A673 (cell line): Measurements from ENCODE around the gene NR1H4. TPM values are rescaled to one million over a fixed set of nuclear protein-coding genes. Genes with fewer than 3 reads are reported as not detected.

Experiments
- BruUV-seq: library from RNA; stranded (reverse); fragments of 400-500 nt; replicated peaks from 2 replicates; lab custom pipeline; 2021; lab: Mats Ljungman, UMichigan
- CTCF ChIA-PET: fragments of 300-600 bp; sonication (Branson Sonifier 250); formaldehyde crosslinking; loops from one replicate; lab custom pipeline; 2022; ENCODE audit warnings: antibody characterized with exemption; lab: Charles Lee
- POLR2A ChIA-PET: fragments of 300-600 bp; sonication (Branson Sonifier 250); formaldehyde crosslinking; loops from one replicate; lab custom pipeline; 2022; ENCODE audit warnings: antibody characterized with exemption; ENCODE audit not compliant: low non-redundant PET; lab: Charles Lee
- DNase-seq: peaks from one replicate; pipeline ENCODE4 v3.0.0-alpha.2; 2015; ENCODE audit warnings: low spot score
- H3K27ac ChIP-seq: fragments of 200-600 bp; sonication (generic); 2 replicates; pipeline ENCODE4 v1.5.1; 2016; ENCODE audit warnings: mixed run types, low read depth, mild to moderate bottlenecking, mixed read lengths, antibody characterized with exemption, low read length; ENCODE audit not compliant: poor library complexity, severe bottlenecking
- H3K27me3 ChIP-seq: fragments of 200-600 bp; sonication (generic); replicated peaks from 2 replicates; pipeline ENCODE4 v1.6.1; 2017; ENCODE audit warnings: mixed run types, low read depth, mild to moderate bottlenecking, mixed read lengths, antibody characterized with exemption, low read length; ENCODE audit not compliant: insufficient read depth, poor library complexity
- H3K36me3 ChIP-seq: fragments of 200-600 bp; sonication (generic); 2 replicates; pipeline ENCODE4 v1.6.1; 2016; ENCODE audit warnings: mixed run types, mild to moderate bottlenecking, mixed read lengths, antibody characterized with exemption, low read length; ENCODE audit not compliant: insufficient read depth, poor library complexity, severe bottlenecking
- H3K4me1 ChIP-seq: fragments of 200-600 bp; sonication (generic); 2 replicates; pipeline ENCODE4 v1.6.1; 2017; ENCODE audit warnings: mixed run types, mild to moderate bottlenecking, mixed read lengths, antibody characterized with exemption, low read length; ENCODE audit not compliant: insufficient read depth, poor library complexity, severe bottlenecking
- H3K4me3 ChIP-seq: fragments of 200-600 bp; sonication (generic); 2 replicates; pipeline ENCODE4 v1.5.1; 2016; ENCODE audit warnings: low read depth, mixed run types, mild to moderate bottlenecking, mixed read lengths, low read length; ENCODE audit not compliant: poor library complexity, severe bottlenecking
- H3K9me3 ChIP-seq: fragments of 200-600 bp; sonication (generic); 2 replicates; pipeline ENCODE4 v1.6.1; 2016; ENCODE audit warnings: mixed run types, low read depth, mild to moderate bottlenecking, mixed read lengths, antibody characterized with exemption, low read length; ENCODE audit not compliant: poor library complexity, severe bottlenecking
- EZH2 ChIP-seq: fragments of 200-600 bp; sonication (generic); IDR thresholded peaks from 2 replicates; pipeline ENCODE4 v1.6.1; 2017; ENCODE audit warnings: borderline replicate concordance, low read depth, mild to moderate bottlenecking, mixed read lengths, antibody characterized with exemption, low read length; ENCODE audit not compliant: poor library complexity, severe bottlenecking
- intact Hi-C: fragments of 100-400 bp; cut with micrococcal nuclease; formaldehyde crosslinking; loops from one replicate; pipeline ENCODE4 v1.10.0; 2022; ENCODE audit not compliant: unreplicated experiment
- total RNA-seq: library from RNA; stranded (reverse); gene quantifications from 2 replicates; pipeline ENCODE4 v1.2.3, GENCODE V29; 2021
- TF ChIP-seq, protein P1 (sequence below): fragments of 300-800, 200-600 bp; sonication (generic); conservative IDR thresholded peaks from 2 replicates; pipeline ENCODE4 v1.5.1; 2017; ENCODE audit warnings: low read depth, mild to moderate bottlenecking, antibody characterized with exemption, low read length, moderate library complexity, mixed read lengths

Gene NR1H4
- total RNA-seq, 1 experiment from 2014 or later = not detected

DNA sequence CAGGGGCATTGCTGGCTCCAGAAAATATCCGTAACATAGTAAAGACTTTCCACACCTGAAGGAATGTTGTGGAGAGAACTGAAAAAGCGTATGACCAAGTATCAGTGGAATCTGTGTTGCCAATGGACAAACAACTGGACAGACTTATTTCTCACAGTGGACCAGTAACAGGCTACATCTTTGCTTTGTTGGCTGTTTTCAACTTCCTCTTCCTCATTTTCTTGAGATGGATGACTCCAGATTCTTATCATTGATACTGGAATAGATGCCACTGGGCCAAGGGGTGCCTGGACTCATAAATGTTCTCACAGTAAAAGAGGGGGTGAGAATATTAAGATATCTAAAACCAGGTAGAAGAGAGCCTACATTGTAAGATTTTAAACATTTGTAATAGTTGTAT is 106.2 kb downstream of the NR1H4 start:
- no peak for DNase-seq
- ChIA-PET POLR2A (no interaction called here), CTCF (no interaction called here)
- Histone ChIP-seq H3K27ac (no peak overlapping the region), H3K27me3 (no peaks in the 10 kb centered on the region), H3K4me1 (peaks cover 4% of the 10 kb centered on the region), H3K9me3 (peaks cover 18% of the 10 kb centered on the region), H3K4me3 (no peak overlapping the region), H3K36me3 (no peaks in the 10 kb centered on the region)
- BruUV-seq = no TSS peak
- intact Hi-C loops = no loop called here
- TF ChIP-seq EZH2 = no peak
- TF ChIP-seq, protein P1, sequence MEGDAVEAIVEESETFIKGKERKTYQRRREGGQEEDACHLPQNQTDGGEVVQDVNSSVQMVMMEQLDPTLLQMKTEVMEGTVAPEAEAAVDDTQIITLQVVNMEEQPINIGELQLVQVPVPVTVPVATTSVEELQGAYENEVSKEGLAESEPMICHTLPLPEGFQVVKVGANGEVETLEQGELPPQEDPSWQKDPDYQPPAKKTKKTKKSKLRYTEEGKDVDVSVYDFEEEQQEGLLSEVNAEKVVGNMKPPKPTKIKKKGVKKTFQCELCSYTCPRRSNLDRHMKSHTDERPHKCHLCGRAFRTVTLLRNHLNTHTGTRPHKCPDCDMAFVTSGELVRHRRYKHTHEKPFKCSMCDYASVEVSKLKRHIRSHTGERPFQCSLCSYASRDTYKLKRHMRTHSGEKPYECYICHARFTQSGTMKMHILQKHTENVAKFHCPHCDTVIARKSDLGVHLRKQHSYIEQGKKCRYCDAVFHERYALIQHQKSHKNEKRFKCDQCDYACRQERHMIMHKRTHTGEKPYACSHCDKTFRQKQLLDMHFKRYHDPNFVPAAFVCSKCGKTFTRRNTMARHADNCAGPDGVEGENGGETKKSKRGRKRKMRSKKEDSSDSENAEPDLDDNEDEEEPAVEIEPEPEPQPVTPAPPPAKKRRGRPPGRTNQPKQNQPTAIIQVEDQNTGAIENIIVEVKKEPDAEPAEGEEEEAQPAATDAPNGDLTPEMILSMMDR = no peak

DNA sequence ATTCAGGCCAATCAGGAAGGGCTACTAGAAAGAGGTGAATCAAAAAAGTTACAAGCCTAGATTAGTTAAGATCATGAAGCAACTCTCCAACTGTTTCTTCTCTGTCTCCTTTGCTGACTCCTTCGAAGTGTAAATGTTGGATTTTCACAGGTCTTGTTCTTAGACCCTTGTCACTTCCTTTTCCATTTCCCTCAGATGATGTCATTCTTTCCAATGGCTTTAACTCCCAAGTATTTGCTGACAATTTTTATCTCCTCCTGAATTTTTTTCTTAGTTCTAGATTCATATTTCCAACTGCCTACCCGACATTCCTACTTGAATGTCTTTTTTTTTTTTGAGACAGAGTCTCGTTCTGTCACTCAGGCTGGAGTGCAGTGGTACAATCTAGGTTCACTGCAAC is 110.6 kb downstream of the NR1H4 start:
- no peaks in the 10 kb centered on the region for H3K27me3 ChIP-seq
- ChIA-PET POLR2A (no interaction called here), CTCF (no interaction called here)
- H3K4me3 ChIP-seq = no peak overlapping the region
- peaks cover 33% of the 10 kb centered on the region for H3K9me3 ChIP-seq
- intact Hi-C loops = no loop called here
- no TSS peak for BruUV-seq
- DNase-seq = no peak
- H3K36me3 ChIP-seq = no peaks in the 10 kb centered on the region
- no peak overlapping the region for H3K27ac ChIP-seq
- H3K4me1 ChIP-seq = no peaks in the 10 kb centered on the region
- no peak for TF ChIP-seq EZH2

DNA sequence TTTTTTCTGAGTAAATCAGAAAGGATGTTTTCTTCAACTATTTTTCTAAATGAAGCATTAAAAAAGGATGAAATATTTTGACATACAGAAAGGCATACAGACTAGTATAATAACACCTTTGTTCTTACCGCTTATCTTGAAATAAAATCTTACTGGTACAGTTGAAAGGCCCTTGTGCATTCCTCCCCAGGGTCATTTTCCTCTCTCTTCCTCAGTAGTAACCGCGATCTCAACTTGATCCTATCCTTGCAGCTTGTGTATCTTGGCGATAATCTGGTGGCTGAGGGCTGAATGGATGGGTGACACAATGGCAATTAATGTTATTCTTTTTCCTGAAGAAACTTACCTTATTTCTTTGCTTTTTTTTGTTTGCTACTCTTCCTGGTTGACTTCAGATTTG is 118.3 kb downstream of the NR1H4 start:
- H3K27ac ChIP-seq = no peak overlapping the region
- peaks cover 23% of the 10 kb centered on the region for H3K4me1 ChIP-seq
- intact Hi-C loops = no loop called here
- ChIA-PET POLR2A (no interaction called here), CTCF (no interaction called here)
- TF ChIP-seq EZH2 = no peak
- TF ChIP-seq, protein P1 = no peak
- H3K36me3 ChIP-seq = no peaks in the 10 kb centered on the region
- no TSS peak for BruUV-seq
- no peak overlapping the region for H3K4me3 ChIP-seq
- DNase-seq = no peak
- H3K27me3 ChIP-seq = no peaks in the 10 kb centered on the region
- H3K9me3 ChIP-seq = peaks cover 6% of the 10 kb centered on the region

DNA sequence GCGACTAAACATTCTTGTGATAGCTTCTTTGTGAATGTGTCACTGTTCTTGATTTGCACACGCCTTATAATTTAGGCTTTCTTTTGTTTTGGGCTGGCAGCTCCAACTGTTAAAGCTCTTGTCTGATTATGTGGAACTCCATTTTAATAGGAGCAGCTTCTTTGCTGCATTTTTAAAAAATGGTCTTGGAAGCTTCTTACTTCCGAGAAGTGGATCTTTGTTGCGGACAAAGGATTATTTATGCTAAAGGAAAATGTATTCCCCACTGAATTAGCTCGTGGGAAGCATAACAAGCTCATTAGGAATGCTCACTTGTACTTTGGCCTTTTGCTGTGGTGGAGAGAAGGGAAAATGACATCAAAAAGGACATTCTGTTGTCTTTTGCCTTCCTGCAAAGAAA is 119.8 kb downstream of the NR1H4 start:
- intact Hi-C loops = no loop called here
- BruUV-seq = no TSS peak
- Histone ChIP-seq H3K27ac (no peak overlapping the region), H3K9me3 (peaks cover 6% of the 10 kb centered on the region), H3K4me1 (peaks cover 23% of the 10 kb centered on the region), H3K36me3 (no peaks in the 10 kb centered on the region), H3K4me3 (peak overlapping the region; percentile 5), H3K27me3 (no peaks in the 10 kb centered on the region)
- CTCF ChIA-PET = interaction anchor here (0.6 kb wide), 1 partner anchor 112 kb away, joined by 3 read pairs; no protein-coding TSS in a partner anchor
- DNase-seq = peak; percentile 65
- POLR2A ChIA-PET = no interaction called here
- TF ChIP-seq, protein P1 = no peak
- TF ChIP-seq EZH2 = no peak
